Heart right ventricle (tissue), 16 donors: ENCODE measurements around the gene ARMC9. TPM values are rescaled to one million over a fixed set of nuclear protein-coding genes. Genes with fewer than 3 reads are reported as not detected.

Experiments used
- ATAC-seq, 8 donors: fragments of 200-7000 bp; cut with Tn5 transposase; one replicate each; pipeline ENCODE4 v1.9.1; 2020; ENCODE audit warnings: mild to moderate bottlenecking in 8 of 8, moderate library complexity in 8 of 8, moderate number of reproducible peaks in 1 of 8
- DNase-seq, 2 donors: peaks; one replicate each; pipeline ENCODE4 v3.0.0-alpha.2; 2020
- H3K27ac ChIP-seq, 10 donors: fragments of 200-600 bp; sonication (generic) in 2 of 10; one replicate each; pipeline versions ENCODE4 v1.5.0 to v1.8.0; 2020 to 2022; ENCODE audit warnings: mild to moderate bottlenecking in 3 of 10
- H3K27me3 ChIP-seq, 7 donors: fragments of 200-600 bp; one replicate each; pipeline ENCODE4 v1.8.0; 2021 to 2022; ENCODE audit warnings: mild to moderate bottlenecking in 2 of 7
- H3K36me3 ChIP-seq, 9 donors: fragments of 200-600 bp; sonication (generic) in 1 of 9; one replicate each; pipeline versions ENCODE4 v1.5.0 to v1.8.0; 2020 to 2022; ENCODE audit warnings: mild to moderate bottlenecking in 2 of 9
- H3K4me1 ChIP-seq, 9 donors: fragments of 200-600 bp; sonication (generic) in 1 of 9; one replicate each; pipeline versions ENCODE4 v1.5.0 to v1.8.0; 2020 to 2022; ENCODE audit warnings: mild to moderate bottlenecking in 4 of 9
- H3K4me3 ChIP-seq, 10 donors: fragments of 200-600 bp; sonication (generic) in 2 of 10; one replicate each; pipeline versions ENCODE4 v1.5.0 to v1.8.0; 2020 to 2022; ENCODE audit warnings: mild to moderate bottlenecking in 7 of 10, moderate library complexity in 2 of 10
- H3K9me3 ChIP-seq, 11 donors: fragments of 200-600 bp in 10 of 11; sonication (generic) in 2 of 11; one replicate each; pipeline versions ENCODE4 v1.5.0 to v1.8.0; 2013 to 2022; ENCODE audit warnings: mild to moderate bottlenecking in 2 of 11, control low read depth in 1 of 11, moderate library complexity in 1 of 11
- WGBS, 2 donors: extraction: QIAGEN DNeasy Blood & Tissue Kit; methylation state at CpG; one replicate each; pipeline ENCODE4 v1.1.7; 2013; ENCODE audit warnings: inconsistent platforms in 1 of 2; 5-methylcytosine and 5-hydroxymethylcytosine counted together
- intact Hi-C, 10 donors: fragments of 100-400 bp; cut with DNase I; formaldehyde crosslinking; loops; one replicate each; pipeline versions ENCODE4 v1.11.1 to v1.14.2; 2022
- polyA plus RNA-seq, 2 donors: library from polyadenylated mRNA; stranded (reverse); fragments of 200-250 nt; gene quantifications; one replicate each; pipeline ENCODE4 v1.2.3, GENCODE V29; 2013
- total RNA-seq, 10 donors: library from RNA; stranded (reverse); fragmentation: NEBNext Ultra II Directional in 3 of 10; extraction: Animal tissue kit (Norgen Biotek cat#: 25700) in 3 of 10; gene quantifications; one replicate each; pipeline versions ENCODE4 v1.2.1 to v1.2.4, GENCODE V29; 2021 to 2023
- TF ChIP-seq, protein P1 (sequence below), 9 donors: fragments of 200-600 bp; sonication (generic) in 2 of 9; IDR thresholded peaks; one replicate each; pipeline versions ENCODE4 v1.5.0 to v1.8.0; 2021 to 2022; ENCODE audit warnings: antibody characterized with exemption in 9 of 9, mild to moderate bottlenecking in 5 of 9, moderate library complexity in 1 of 9
- donor health status: Arrhythmogenic right ventricular cardiomyopathy.
- donor health status: ischemic (EF 13 %, LVEDD 7.1; RV severe dilation, severe dysfunction).
- donor health status: healthy with polysubstance abuse.
- donor health status: DM: no; HTN: yes; CAD: no.
- donor health status: DM: no; HTN: no; CAD: no.
- donor health status: ischemic (EF 25% LVEDD 6.9; RV normal size, moderate dysfunction).
- donor health status: ischemic (EF 25% LVEDD 5.7; RV mildly dilated, moderate dysfunction).
- donor health status: healthy.
- donor health status: DM: yes; HTN: yes; CAD: no.
- donor health status: Ischemic cardiomyopathy.
- donor health status: ischemic (EF 35%, LVEDD 5.7; RV mildly dilated, moderate dysfunction).
- donor health status: nonischemic (EF 11% LVEDD 7.7; RV severe dilation, severe dysfunction).
- donor health status: DM: yes; HTN: yes; CAD: no.
- donor health status: PGD.
- donor health status: ischemic (EF 29% LVEDD 5.4; RV normal size, mild dysfunction).
- donor health status: nonischemic (EF 23%, LVEDD 6.1; RV moderate dilation, normal function).

The ARMC9 gene
- total and polyA plus RNA-seq, 12 donors = 1.6 to 6.8 (median 2.3) TPM

DNA sequence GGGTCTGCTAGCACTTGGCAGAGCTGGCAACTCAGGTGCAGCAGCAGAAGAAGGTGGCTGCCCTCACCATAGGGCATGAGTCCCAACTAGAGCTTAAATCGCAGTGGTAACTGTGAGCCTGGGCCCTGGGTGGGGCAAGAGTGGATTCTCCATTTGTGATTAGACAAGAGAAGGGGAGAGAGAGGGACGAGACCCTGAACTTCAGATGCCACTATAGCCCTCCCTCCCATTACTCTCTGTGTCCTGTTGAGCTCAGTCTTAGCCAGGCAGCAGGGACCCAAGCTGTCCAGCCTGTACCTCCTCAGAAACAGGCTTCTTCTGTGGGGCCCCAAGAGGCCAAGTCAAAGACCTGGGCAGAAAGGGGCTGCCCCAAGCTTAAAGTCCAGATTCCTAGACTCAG lies 127.4 kb downstream of the ARMC9 start:
- WGBS, 2 donors = 87 to 100% methylated on average over 2 of the region's 2 CpGs
- DNase-seq = no peak
- TF ChIP-seq, protein P1, sequence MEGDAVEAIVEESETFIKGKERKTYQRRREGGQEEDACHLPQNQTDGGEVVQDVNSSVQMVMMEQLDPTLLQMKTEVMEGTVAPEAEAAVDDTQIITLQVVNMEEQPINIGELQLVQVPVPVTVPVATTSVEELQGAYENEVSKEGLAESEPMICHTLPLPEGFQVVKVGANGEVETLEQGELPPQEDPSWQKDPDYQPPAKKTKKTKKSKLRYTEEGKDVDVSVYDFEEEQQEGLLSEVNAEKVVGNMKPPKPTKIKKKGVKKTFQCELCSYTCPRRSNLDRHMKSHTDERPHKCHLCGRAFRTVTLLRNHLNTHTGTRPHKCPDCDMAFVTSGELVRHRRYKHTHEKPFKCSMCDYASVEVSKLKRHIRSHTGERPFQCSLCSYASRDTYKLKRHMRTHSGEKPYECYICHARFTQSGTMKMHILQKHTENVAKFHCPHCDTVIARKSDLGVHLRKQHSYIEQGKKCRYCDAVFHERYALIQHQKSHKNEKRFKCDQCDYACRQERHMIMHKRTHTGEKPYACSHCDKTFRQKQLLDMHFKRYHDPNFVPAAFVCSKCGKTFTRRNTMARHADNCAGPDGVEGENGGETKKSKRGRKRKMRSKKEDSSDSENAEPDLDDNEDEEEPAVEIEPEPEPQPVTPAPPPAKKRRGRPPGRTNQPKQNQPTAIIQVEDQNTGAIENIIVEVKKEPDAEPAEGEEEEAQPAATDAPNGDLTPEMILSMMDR (IDR thresholded peaks at IDR 0.05) = no peak
- no peaks in the 10 kb centered on the region for H3K9me3 ChIP-seq
- no peak overlapping the region for H3K27ac ChIP-seq
- intact Hi-C loops = no loop called here
- ATAC-seq = no peak
- no peaks in the 10 kb centered on the region for H3K27me3 ChIP-seq
- H3K36me3 ChIP-seq = no peaks in the 10 kb centered on the region
- peaks cover 0 to 21% (median 6%) of the 10 kb centered on the region in 9 donors for H3K4me1 ChIP-seq
- no peak overlapping the region for H3K4me3 ChIP-seq

DNA sequence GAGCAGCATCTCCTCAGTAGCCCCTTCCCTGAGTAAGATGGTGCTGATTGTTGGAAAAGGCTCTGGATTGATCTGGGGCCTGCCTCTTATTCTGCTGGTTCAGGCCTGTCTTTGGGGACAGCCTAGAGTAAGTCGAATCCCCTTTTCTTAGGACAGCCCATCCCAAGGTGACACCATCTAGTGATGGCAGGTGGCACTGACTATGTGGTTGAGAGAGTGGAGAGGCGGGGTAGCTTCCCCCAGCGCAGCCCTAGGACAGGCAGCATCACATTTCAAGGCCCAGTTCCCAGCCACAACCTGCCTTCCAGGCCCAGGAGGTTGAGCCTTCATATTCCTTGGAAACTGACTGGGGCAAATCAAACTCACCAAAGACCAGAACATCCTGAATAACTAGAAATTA lies 128.0 kb downstream of the ARMC9 start:
- intact Hi-C loops = no loop called here
- no peaks in the 10 kb centered on the region for H3K27me3 ChIP-seq
- H3K4me3 ChIP-seq = no peak overlapping the region
- ATAC-seq (no peak), DNase-seq (no peak)
- no peak overlapping the region for H3K27ac ChIP-seq
- peaks cover 0 to 15% (median 0%) of the 10 kb centered on the region in 9 donors for H3K4me1 ChIP-seq
- no peaks in the 10 kb centered on the region for H3K9me3 ChIP-seq
- WGBS, 2 donors = 89 to 94% methylated on average over 3 of the region's 3 CpGs
- TF ChIP-seq, protein P1 (IDR thresholded peaks at IDR 0.05) = no peak
- H3K36me3 ChIP-seq = no peaks in the 10 kb centered on the region

DNA sequence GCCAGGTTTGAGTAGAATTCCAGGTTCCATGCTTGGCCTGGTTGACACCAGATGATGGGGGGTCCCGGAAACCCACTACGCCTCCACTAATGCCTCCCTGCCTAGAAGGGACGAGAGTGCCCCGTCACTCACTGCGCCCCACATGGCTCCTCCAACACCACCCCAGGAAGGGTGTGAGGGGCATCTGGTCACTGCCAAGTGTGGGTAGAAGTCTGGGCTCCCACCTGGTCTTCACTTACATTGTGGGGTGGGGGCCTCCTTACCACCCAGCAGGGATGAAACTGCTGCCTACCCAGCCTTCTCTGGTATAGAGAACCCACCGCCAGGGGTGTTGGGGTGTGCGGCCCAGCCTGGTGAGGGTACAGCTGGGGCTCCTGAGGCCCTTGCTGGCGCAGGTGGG lies 131.9 kb downstream of the ARMC9 start:
- DNase-seq = no peak
- WGBS, 2 donors = 88 to 97% methylated on average over 8 of the region's 8 CpGs
- no peaks in the 10 kb centered on the region for H3K9me3 ChIP-seq
- no peaks in the 10 kb centered on the region for H3K36me3 ChIP-seq
- no peaks in the 10 kb centered on the region for H3K27me3 ChIP-seq
- no peak overlapping the region for H3K27ac ChIP-seq
- H3K4me3 ChIP-seq = no peak overlapping the region
- intact Hi-C loops = no loop called here
- H3K4me1 ChIP-seq = no peaks in the 10 kb centered on the region
- TF ChIP-seq, protein P1 (IDR thresholded peaks at IDR 0.05) = no peak
- ATAC-seq = no peak

DNA sequence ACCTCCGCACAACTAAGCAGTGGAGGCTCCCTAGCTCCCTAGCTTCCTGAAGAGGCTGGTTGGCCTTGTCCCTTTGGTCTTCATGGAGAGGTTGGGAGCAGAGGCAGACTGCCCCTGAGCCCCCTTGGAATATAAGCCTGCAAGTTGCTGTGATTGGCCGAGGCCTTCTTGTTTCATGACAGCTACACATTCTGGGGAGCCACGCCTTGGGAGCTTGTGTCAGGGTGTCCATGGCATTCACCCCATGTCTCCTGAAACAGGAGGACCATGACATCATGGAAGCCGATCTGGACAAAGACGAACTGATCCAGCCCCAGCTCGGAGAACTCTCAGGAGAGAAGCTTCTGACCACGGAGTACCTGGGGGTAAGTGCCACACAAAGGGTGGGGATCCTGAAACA lies 133.1 kb downstream of the ARMC9 start:
- TF ChIP-seq, protein P1 (IDR thresholded peaks at IDR 0.05) = no peak
- H3K4me1 ChIP-seq = no peaks in the 10 kb centered on the region
- no peak overlapping the region for H3K27ac ChIP-seq
- DNase-seq (no peak), ATAC-seq (no peak)
- WGBS, 2 donors = 85 to 96% methylated on average over 7 of the region's 7 CpGs
- no peaks in the 10 kb centered on the region for H3K36me3 ChIP-seq
- intact Hi-C loops = no loop called here
- no peaks in the 10 kb centered on the region for H3K9me3 ChIP-seq
- H3K4me3 ChIP-seq = no peak overlapping the region
- no peaks in the 10 kb centered on the region for H3K27me3 ChIP-seq

DNA sequence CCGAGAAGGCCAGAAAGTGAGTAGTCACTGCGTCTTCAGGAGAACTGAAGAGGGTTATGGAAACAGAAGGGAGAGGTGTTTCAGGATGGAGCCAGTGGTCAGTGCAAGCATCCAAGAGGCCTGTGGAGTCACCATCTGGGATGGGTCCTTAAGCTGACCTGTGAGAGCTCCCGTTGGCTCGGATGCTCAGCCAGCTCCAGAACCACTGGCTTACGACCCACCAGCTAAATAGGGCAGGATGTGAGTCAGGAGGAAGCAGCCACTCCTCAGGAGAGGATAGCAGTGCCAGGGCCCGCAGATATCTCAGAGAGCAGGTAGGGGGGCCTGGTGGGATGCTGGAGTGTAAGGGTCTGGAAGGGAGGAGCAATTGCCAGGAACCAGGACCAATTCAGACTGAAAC lies 134.0 kb downstream of the ARMC9 start:
- H3K4me3 ChIP-seq = no peak overlapping the region
- ATAC-seq (no peak), DNase-seq (no peak)
- H3K9me3 ChIP-seq = no peaks in the 10 kb centered on the region
- TF ChIP-seq, protein P1 (IDR thresholded peaks at IDR 0.05) = no peak
- H3K36me3 ChIP-seq = no peaks in the 10 kb centered on the region
- 90 to 95% methylated on average over 6 of the region's 6 CpGs for WGBS, 2 donors
- intact Hi-C loops = no loop called here
- no peaks in the 10 kb centered on the region for H3K27me3 ChIP-seq
- H3K27ac ChIP-seq = no peak overlapping the region
- H3K4me1 ChIP-seq = no peaks in the 10 kb centered on the region
